Right ventricle myocardium superior (tissue), 1 donor: ENCODE data around the gene ACSL5. TPM values are rescaled to one million over a fixed set of nuclear protein-coding genes. Genes with fewer than 3 reads are reported as not detected.
A peak's percentile ranks its signal among the peaks of the same experiment; 100 is the strongest.

Source experiments
- ATAC-seq: fragments of 200-7000 bp; cut with Tn5 transposase; one replicate; pipeline ENCODE4 v1.9.1; 2020; ENCODE audit warnings: mild to moderate bottlenecking; ENCODE audit not compliant: poor library complexity
- DNase-seq: peaks from one replicate; pipeline ENCODE4 v3.0.0-alpha.2; 2020
- intact Hi-C: fragments of 100-400 bp; cut with DNase I; formaldehyde crosslinking; loops from one replicate; pipeline ENCODE4 v1.11.2; 2022
- long read RNA-seq: library from polyadenylated mRNA; unstranded; transcript quantifications from one replicate; pipeline ENCODE4 v2.0.0, GENCODE V29; 2021
- total RNA-seq: library from RNA; stranded (reverse); fragmentation: NEBNext Ultra II Directional; extraction: Animal tissue kit (Norgen Biotek cat#: 25700); gene quantifications from one replicate; pipeline ENCODE4 v1.2.1, GENCODE V29; 2021
- donor health status: DM: no; HTN: yes; CAD: no; lungs with severe emphysema.

Gene ACSL5, protein sequence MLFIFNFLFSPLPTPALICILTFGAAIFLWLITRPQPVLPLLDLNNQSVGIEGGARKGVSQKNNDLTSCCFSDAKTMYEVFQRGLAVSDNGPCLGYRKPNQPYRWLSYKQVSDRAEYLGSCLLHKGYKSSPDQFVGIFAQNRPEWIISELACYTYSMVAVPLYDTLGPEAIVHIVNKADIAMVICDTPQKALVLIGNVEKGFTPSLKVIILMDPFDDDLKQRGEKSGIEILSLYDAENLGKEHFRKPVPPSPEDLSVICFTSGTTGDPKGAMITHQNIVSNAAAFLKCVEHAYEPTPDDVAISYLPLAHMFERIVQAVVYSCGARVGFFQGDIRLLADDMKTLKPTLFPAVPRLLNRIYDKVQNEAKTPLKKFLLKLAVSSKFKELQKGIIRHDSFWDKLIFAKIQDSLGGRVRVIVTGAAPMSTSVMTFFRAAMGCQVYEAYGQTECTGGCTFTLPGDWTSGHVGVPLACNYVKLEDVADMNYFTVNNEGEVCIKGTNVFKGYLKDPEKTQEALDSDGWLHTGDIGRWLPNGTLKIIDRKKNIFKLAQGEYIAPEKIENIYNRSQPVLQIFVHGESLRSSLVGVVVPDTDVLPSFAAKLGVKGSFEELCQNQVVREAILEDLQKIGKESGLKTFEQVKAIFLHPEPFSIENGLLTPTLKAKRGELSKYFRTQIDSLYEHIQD
- 6.0 TPM for total RNA-seq
- long read RNA-seq, transcript ACSL5-203 (21 exons, 3,353 nt), result major isoform, 6 of 9 reads
- long read RNA-seq, partial matches to known transcripts, result 2 of 9 reads
- long read RNA-seq, other reads (novel, unspliced or antisense), result 0 of 9 reads

- no peak for DNase-seq
- intact Hi-C loops, result no loop called here
- ATAC-seq, result no peak
These were observed at the start of gene ACSL5 for GRCh38 chr10:112373912-112374338. ACSL5 (plus strand) TSS chr10:112374116; CDS start chr10:112394947, 20,831 bp downstream.

- intact Hi-C loops, result no loop called here
- DNase-seq (no peak), ATAC-seq (no peak)
These were observed 46.2 kb upstream of the ACSL5 start for GRCh38 chr10:112327678-112328077.

GRCh38 chr10:112330162-112330561 is 43.8 kb upstream of the ACSL5 start:
- ATAC-seq, result no peak
- DNase-seq, result no peak
- intact Hi-C loops, result no loop called here

DNA sequence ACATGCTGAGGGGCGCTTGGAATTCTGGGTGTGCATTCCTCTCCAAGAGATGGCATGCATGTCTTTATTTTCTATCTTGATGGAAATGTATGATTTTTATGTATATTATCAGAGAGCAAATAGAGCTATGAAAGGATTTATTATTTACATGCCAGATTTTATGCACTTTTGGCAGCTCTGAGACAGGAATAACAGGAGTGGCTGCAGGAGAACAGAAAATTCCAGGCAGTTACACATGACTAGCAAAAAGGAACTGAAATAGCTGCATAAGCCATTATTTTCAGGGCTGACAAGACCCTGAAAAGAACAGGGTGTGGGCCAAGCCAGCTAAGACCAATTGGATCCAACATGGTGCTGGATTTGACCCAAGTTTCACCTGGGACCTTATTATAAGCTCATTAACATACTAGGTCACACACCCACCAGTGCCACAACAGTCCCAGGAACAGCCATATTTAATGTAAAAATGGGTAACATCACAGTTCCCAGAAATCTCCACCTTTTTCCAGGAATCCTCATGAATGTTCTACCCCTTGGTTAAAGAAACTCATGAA is 43.2 kb upstream of the ACSL5 start:
- intact Hi-C loops, result no loop called here
- DNase-seq (no peak), ATAC-seq (no peak)

DNA sequence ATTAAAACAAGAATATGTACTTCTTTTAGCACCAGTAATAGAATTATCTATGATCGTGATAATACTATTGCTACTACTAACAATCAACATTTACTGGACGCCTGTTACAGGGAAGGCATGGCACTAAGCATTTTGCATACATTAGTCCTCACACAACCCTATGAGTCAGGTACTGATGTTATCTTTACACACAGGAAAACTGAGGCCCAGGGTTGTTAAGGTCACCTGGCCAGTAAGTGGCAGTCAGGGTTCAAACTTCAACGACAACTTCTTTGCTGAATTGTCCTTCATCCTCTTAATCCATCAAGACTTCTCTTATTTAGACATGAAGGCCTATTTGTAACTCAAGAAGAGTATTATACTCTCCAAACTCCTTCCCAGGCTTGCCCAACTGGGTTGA is 41.9 kb upstream of the ACSL5 start:
- no peak for ATAC-seq
- DNase-seq, result no peak
- intact Hi-C loops, result no loop called here

DNA sequence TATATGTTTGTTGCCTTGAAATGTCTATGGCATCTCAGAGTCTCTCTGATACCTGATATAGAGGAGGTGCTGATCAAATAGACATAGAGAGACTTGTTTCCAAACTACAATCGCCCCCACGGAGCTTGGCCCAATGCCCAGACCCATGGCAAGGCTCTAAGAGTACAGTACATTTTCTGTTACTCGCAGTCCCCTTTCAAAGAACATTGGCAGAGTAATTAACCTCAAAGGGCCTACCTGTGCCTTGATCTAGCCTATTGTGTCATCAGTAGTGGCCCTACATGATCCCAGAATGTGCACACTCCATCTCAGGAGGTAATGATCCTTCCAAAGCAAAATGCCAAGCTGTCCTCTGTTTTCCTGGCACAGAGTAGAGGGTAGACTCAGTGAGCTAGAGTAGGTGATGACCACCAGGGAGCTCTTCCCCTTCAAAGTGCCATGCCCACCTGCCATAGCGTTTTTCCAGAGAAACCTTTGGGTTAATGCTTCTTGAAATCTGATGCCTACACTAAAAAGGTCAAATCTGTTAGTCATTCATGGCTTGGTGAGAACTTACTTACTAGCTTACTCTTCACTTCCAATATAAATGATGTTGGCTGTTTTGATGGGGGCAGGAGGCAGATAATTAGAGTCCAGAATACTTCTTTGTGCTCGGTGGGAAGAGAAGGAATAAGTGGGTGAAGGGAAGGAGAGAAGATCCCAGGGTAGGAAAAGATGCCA is 41.2 kb upstream of the ACSL5 start:
- DNase-seq (no peak), ATAC-seq (peak; percentile 46)
- intact Hi-C loops, result no loop called here

DNA sequence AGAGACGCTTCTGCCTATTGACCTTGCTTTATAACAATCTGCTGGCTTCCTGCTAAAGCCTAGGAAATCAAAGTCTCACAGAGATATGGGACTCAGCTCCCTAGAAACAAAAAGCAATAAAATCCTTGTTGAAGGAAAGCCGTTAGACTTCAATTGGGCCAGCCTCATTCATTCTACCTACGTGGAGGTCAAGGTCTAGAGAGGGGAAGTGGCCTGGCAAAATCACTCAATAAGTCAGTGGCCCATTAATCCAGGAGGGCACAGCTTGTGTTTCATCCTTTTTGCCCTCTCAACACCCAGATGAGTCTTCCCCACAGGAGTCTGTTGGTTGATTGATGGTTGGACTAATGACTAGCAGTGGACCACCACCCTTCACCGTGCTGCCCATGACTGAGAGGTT is 40.5 kb upstream of the ACSL5 start:
- intact Hi-C loops, result no loop called here

DNA sequence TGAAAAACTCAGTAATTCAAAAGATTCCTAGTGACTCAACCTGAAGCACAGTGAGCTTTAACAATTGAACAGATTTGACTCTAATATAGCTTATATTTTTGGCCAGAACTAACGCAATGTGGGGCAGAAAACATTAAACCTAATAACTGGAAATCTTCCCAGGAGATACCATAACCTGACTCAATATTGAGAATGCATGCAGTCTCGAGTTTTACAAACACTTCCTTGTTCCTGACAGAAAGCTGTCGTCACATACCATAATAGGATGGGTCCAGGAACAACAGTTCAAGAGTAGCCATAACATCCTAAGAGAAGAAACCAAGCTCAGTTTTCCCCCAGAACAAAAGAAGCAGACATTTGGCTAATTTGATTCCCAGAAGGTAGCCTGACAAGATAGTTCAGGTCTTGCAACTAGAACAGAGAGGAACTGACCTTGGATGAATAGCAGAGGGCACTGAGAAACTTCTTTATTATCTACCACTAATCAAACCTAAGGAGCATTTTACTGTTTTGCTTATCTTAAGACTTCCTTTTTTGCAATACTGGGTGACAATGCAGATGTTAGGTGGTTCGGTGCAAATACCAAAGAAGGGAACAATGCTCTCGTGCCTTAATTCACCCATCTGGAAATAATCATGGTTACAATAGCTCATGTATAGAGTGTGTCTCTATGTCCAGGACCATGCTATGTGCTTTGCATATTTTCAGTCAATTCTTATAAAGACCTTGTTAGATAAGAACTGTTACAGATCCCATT is 38.6 kb upstream of the ACSL5 start:
- DNase-seq (no peak), ATAC-seq (no peak)
- intact Hi-C loops, result no loop called here

More for the DNA sequence above, 40.5 kb upstream of the ACSL5 start:
- DNase-seq (no peak), ATAC-seq (no peak)

DNA sequence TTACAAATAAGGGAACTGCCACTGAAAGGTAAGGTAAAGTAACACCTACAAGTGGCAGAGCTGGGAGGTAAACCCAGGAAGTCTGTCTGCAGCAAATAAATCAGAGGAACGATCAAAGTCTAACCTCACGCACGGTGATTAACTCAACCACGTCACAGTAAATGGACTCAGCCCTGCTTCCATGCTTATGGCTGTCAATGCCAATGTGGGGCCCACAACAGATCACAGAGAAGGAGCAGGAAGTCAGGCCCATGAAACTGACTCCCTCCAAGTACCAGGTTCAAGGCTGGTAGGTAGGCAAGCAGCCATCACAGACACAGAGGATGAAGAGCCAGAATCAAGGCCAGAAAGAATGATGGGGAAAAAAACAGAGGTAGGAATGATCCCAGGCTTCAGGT is 38.0 kb upstream of the ACSL5 start:
- ATAC-seq (no peak), DNase-seq (no peak)
- intact Hi-C loops, result no loop called here

DNA sequence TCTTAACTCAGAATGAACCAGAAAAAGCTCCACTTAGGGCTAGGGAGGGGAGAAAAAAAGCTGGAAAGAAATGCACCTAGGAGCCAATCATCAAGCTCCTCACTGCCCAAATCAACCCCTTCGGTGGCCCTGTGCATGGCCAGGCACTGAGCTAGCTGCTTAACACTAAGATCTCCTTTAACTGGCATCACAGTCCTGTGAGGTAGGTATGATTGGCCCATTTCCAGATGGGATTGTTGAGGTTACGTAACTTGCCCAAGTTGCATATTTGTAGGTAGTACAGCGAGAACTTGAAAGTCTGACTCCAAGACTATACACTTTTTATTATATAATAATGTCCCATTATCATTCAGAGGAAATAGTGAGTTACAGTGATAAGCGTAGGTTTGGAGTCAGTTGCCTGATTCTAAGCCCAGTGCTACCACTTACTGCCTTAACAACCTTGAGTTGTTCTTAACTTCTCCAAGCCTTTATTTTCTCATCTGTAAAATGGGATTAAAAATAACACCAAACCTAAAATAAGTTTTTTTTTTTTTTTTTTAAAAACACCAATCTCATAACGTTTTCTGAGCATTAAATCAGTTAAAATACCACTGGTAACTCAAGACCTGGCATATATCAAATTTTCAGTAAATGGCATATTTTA is 37.2 kb upstream of the ACSL5 start:
- DNase-seq, result no peak
- no peak for ATAC-seq
- intact Hi-C loops, result no loop called here

- intact Hi-C loops, result no loop called here
- DNase-seq (no peak), ATAC-seq (no peak)
These were observed 35.0 kb upstream of the ACSL5 start for GRCh38 chr10:112338957-112339356.

DNA sequence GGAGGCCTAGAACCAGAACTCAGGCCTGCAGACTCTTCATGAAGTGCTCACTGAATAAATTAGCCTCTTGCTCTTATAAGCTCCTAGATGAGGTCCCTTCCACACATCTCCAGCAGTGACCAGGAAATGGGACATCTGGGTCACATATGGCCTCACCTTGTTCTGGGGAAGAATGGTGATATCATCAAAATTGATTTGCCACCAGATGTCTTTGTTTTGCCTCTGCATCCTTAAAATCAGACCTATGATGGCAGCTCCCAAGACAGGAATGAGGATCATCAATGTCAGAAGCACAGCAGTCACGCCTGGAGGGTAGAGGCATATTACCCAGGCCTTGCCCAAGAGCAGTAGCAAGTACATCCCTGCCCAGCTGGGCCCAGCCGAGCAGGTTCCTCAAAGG is 33.3 kb upstream of the ACSL5 start:
- intact Hi-C loops, result no loop called here
- no peak for ATAC-seq

DNA sequence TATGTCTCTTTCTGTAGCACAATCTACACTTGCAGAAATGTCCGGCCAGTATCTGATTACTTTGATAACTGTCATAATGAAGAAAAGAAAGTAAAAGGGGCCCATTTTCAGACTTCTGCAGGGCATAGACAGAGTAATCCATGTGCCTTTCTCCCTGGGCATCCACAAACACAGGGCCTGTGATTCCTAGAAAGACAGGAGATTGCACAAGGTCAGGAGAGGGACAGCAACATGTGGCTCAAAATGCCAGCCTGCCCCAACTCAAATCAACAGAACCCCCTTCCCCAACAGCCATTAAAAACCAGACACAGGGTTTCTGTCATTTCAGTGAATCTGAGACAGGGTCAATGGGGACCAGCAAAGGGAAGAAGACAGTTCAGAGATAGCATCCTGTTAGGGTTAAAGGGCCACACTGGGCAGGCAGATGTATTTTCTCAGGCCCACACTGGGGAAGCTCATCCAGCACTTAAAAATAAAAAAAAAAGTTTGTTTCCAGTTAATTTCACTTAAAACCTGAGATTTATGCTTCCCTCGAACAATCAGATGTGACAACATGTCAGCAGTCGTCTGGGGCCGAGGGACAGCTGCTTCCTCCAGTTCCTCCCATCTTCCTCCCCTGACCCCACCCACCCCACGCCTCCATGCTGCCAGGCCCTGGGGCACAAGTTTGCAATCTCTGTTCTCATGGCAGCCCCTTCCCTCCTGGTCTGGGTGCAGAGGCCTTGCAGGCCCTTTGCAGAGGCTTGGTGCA is 30.7 kb upstream of the ACSL5 start:
- no peak for ATAC-seq
- intact Hi-C loops, result no loop called here
- DNase-seq, result no peak

More for the DNA sequence above, 33.3 kb upstream of the ACSL5 start:
- DNase-seq, result no peak

DNA sequence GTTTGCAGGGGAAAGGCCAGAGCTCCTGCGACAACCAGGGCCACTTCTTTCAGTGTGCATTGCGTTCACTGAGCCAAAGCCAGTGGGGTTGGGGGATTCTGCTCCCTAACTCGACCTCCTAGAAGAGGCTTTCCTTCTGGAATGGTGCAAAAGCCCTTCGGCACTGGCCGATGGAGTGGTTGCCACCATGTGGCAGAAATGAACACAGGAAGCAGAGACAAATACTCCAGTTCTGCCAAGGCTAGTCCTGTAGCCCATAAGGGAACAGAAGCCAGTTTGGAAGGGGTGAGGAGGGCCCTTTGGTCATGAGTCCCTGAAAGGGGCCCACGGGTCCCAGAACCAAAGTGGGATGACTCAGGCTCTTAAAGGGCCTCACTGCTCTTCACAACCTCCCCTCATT is 29.7 kb upstream of the ACSL5 start:
- ATAC-seq, result peak; percentile 61
- intact Hi-C loops, result no loop called here
- no peak for DNase-seq

- ATAC-seq (no peak), DNase-seq (no peak)
- intact Hi-C loops, result no loop called here
These were observed 28.7 kb upstream of the ACSL5 start for GRCh38 chr10:112345202-112345601.

DNA sequence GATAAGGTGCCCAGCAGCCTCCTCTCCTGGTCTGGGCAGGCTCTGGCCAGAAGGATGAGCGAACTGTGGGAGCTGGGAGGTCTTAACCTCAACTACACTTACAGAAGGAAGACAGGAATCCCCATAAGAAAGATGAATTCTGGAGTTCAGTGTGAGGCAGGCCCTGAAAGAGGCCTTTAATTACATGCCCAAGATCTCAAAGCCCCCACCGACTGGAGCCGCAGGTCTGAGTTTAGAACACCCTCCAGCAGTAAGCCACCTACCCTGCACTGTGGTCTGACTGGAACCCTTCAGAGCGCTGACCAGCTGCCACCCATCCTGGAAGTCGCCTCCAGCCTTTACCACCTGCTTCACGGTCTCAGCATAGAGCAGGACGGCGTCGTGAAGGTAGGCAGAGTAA is 28.2 kb upstream of the ACSL5 start:
- DNase-seq (no peak), ATAC-seq (no peak)
- intact Hi-C loops, result no loop called here

GRCh38 chr10:112346774-112347173 is 27.1 kb upstream of the ACSL5 start:
- ATAC-seq, result no peak
- intact Hi-C loops, result no loop called here

More at GRCh38 chr10:112346774-112347173, 27.1 kb upstream of the ACSL5 start:
- DNase-seq, result no peak
